Measurements from ENCODE around the gene LYST.

The LYST gene

DNA sequence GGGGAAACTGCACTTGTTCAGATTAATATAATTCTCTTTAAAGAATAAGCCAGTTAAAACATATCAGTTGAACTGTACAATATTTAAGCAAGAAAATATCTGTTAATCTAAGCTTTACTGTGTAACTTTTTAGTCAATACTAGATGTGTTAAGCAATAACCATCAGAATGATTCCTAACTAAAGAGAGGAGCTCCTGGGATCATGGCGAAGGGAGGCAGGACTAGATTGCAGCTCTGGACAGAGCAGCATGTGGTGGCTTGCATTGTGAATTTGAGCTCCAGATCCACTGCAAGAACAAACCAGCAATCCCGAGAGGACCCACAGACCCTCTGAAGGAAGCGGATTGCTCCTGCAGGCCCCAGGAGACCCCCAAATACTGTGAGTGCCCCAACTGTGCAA lies 21.9 kb downstream of the LYST start:
- no peak overlapping the region for H3K4me3 ChIP-seq
- TF ChIP-seq FOXP2 (optimal IDR thresholded peaks at IDR 0.05; ENCODE audit: control extremely low read depth, extremely low read length, insufficient read depth) (no peak), EZH2 (IDR thresholded peaks at IDR 0.05) (no peak), POLR2AphosphoS5 (IDR thresholded peaks at IDR 0.05; ENCODE audit: borderline replicate concordance, low read depth, low read length) (no peak)

DNA sequence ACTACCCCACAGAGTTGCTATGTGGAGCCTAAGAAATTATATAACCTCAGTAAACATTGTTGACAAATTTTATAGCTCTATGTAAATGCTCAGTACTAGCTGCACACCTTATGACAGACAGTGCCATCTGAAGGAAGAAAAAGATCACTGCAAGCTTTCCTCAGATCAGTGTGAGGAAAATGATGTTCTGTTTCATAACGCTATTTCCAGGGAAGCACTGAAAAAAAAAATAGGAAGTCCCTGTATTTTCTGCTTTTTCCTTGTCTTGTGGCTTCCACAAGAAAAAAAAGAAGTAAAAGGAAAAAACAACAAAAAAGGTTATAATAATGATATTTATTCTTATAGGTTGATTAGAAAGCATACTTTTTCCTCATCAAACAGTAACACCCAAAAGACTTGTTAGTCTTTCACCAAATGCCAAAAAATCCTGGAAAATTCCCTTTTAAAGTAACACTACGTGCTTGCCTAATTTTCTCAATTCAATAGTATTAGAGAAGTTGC lies 23.2 kb downstream of the LYST start:
- Histone ChIP-seq H3K36me3 (ENCODE audit: insufficient read depth, low read length) (no peaks in the 10 kb centered on the region), H3K27ac (no peak overlapping the region), H3K4me3 (no peak overlapping the region), H3K9me3 (ENCODE audit: low read depth, low read length) (no peaks in the 10 kb centered on the region), H3K9ac (ENCODE audit: insufficient read length) (no peak overlapping the region)
- DNase-seq (ENCODE audit: low read depth, low spot score), result peak; percentile 10
- TF ChIP-seq POLR2AphosphoS5 (IDR thresholded peaks at IDR 0.05; ENCODE audit: borderline replicate concordance, low read depth, low read length) (no peak), FOXP2 (optimal IDR thresholded peaks at IDR 0.05; ENCODE audit: control extremely low read depth, extremely low read length, insufficient read depth) (no peak), EZH2 (IDR thresholded peaks at IDR 0.05) (no peak)

More for the DNA sequence above, 21.9 kb downstream of the LYST start:
- Histone ChIP-seq H3K9ac (ENCODE audit: insufficient read length) (no peak overlapping the region), H3K36me3 (ENCODE audit: insufficient read depth, low read length) (no peaks in the 10 kb centered on the region), H3K9me3 (ENCODE audit: low read depth, low read length) (no peaks in the 10 kb centered on the region), H3K27ac (no peak overlapping the region)
- no peak for DNase-seq (ENCODE audit: low read depth, low spot score)

DNA sequence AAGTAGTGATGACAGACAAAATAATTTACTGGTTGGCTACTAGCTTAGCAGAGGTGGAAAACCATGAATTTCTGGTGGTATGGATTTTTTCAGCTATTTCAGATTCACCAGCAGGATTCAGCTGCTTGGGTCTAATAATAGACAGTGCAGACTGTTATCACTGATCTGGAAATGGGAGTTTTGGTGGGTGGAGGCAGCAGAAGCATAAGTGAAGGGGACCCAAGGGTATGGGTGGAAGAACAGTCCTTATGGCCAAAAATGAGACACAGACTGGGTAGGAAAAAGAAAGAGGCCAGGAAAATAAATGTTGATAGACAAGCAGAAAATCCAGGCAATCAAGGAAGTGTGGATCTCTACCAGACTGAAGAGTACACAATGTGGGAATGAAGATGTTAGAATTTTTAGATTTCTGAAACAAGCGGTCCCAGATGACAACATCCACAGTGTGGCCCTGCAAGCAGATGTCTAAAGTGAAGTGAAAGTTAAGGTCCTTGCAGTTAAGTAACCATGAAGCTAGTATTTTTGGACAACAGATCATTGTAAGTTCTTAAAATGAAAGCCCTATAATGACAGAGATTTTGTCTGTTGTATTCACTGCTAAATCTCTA lies 24.7 kb downstream of the LYST start:
- no peak overlapping the region for H3K9ac ChIP-seq (ENCODE audit: insufficient read length)
- no peak for TF ChIP-seq POLR2AphosphoS5 (IDR thresholded peaks at IDR 0.05; ENCODE audit: borderline replicate concordance, low read depth, low read length)
- TF ChIP-seq EZH2 (IDR thresholded peaks at IDR 0.05), result no peak
- no peak for TF ChIP-seq FOXP2 (optimal IDR thresholded peaks at IDR 0.05; ENCODE audit: control extremely low read depth, extremely low read length, insufficient read depth)
- no peaks in the 10 kb centered on the region for H3K9me3 ChIP-seq (ENCODE audit: low read depth, low read length)
- no peak overlapping the region for H3K27ac ChIP-seq
- DNase-seq (ENCODE audit: low read depth, low spot score), result no peak
- H3K36me3 ChIP-seq (ENCODE audit: insufficient read depth, low read length), result no peaks in the 10 kb centered on the region
- no peak overlapping the region for H3K4me3 ChIP-seq

DNA sequence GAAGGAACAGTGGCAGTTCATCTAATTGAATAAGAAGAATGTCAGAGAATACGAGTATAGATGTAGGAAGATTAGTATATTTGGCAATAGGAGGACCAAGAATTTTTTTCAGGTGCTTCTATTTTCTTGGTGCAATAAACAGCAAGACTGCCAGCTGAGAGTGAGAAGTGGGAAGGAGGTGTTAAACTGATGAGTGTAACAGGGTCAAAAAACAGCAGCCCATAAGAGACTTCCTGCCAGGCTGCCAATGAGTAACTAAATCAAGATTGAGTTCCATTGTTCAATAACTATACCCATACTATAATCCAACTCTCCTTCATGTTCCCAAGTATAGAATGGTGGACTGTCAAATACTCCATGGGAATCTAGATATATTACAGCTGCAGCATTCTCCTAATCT lies 28.7 kb downstream of the LYST start:
- DNase-seq (ENCODE audit: low read depth, low spot score), result no peak
- H3K9ac ChIP-seq (ENCODE audit: insufficient read length), result no peak overlapping the region
- H3K36me3 ChIP-seq (ENCODE audit: insufficient read depth, low read length), result no peaks in the 10 kb centered on the region
- TF ChIP-seq POLR2AphosphoS5 (IDR thresholded peaks at IDR 0.05; ENCODE audit: borderline replicate concordance, low read depth, low read length) (no peak), EZH2 (IDR thresholded peaks at IDR 0.05) (no peak), FOXP2 (optimal IDR thresholded peaks at IDR 0.05; ENCODE audit: control extremely low read depth, extremely low read length, insufficient read depth) (no peak)
- H3K4me3 ChIP-seq, result no peak overlapping the region
- no peaks in the 10 kb centered on the region for H3K9me3 ChIP-seq (ENCODE audit: low read depth, low read length)
- no peak overlapping the region for H3K27ac ChIP-seq

DNA sequence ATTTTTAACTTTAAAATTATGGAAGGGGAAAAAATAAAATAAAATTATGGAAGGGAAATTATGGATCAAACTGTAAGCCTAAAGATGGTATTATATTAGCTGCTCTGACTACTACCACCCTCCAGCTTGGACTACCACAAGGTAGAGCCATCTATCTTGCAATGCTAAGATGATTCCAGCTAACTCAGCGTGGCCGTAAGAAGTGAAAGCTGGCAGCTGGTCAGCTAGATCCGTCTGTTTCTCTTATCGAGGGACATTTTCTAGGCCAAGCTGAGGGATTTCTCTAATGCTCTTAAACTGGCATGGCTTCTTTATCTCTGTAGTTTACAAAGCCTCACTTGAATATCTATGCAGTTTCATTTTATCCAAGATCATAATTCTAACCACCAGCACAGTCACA lies 31.5 kb downstream of the LYST start:
- Histone ChIP-seq H3K36me3 (ENCODE audit: insufficient read depth, low read length) (no peaks in the 10 kb centered on the region), H3K4me3 (no peak overlapping the region), H3K27ac (no peak overlapping the region), H3K9me3 (ENCODE audit: low read depth, low read length) (no peaks in the 10 kb centered on the region), H3K9ac (ENCODE audit: insufficient read length) (no peak overlapping the region)
- DNase-seq (ENCODE audit: low read depth, low spot score), result no peak
- TF ChIP-seq FOXP2 (optimal IDR thresholded peaks at IDR 0.05; ENCODE audit: control extremely low read depth, extremely low read length, insufficient read depth) (no peak), POLR2AphosphoS5 (IDR thresholded peaks at IDR 0.05; ENCODE audit: borderline replicate concordance, low read depth, low read length) (no peak), EZH2 (IDR thresholded peaks at IDR 0.05) (no peak)

DNA sequence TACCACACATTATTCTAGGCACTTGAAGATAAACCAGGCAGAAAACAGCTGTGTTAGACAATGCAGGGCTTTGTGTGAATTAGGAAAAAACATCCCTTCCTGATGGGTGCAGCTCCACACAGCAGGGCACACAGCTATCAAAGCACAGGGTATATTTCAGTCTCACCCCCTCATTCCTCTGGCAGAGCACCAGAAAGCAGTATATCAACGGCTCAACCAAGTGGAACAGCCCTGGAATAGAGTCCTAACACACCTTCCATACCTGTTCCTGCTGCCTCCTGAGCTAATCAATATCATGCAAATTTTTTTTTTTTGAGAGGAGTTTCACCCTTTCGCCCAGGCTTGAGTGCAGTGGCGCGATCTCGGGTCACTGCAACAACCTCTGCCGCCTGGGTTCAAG lies 32.1 kb downstream of the LYST start:
- no peak for TF ChIP-seq POLR2AphosphoS5 (IDR thresholded peaks at IDR 0.05; ENCODE audit: borderline replicate concordance, low read depth, low read length)
- no peaks in the 10 kb centered on the region for H3K36me3 ChIP-seq (ENCODE audit: insufficient read depth, low read length)
- H3K27ac ChIP-seq, result no peak overlapping the region
- no peak for DNase-seq (ENCODE audit: low read depth, low spot score)
- no peaks in the 10 kb centered on the region for H3K9me3 ChIP-seq (ENCODE audit: low read depth, low read length)
- H3K9ac ChIP-seq (ENCODE audit: insufficient read length), result no peak overlapping the region
- H3K4me3 ChIP-seq, result no peak overlapping the region

DNA sequence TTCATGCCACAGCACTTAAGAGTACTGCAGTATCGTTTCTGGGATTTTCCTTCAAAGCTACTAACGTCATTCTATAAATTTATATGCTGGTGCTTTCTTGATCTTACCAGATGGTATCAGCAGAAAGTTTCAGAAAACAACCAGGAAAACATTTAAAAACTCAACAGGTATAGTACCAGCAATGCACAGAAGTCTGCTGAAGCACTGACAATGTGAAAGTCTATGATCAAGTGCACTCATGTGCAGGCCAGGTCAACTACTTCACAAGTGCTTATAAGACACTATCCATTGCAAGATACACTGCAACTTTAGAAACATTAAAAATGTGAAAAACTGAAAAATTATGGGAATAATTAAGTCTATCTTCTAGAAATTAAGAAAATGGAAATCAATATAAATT lies 34.7 kb downstream of the LYST start:
- H3K27ac ChIP-seq, result no peak overlapping the region
- no peaks in the 10 kb centered on the region for H3K9me3 ChIP-seq (ENCODE audit: low read depth, low read length)
- H3K4me3 ChIP-seq, result no peak overlapping the region
- no peak for DNase-seq (ENCODE audit: low read depth, low spot score)
- no peaks in the 10 kb centered on the region for H3K36me3 ChIP-seq (ENCODE audit: insufficient read depth, low read length)
- no peak overlapping the region for H3K9ac ChIP-seq (ENCODE audit: insufficient read length)
- TF ChIP-seq POLR2AphosphoS5 (IDR thresholded peaks at IDR 0.05; ENCODE audit: borderline replicate concordance, low read depth, low read length), result no peak
- no peak for TF ChIP-seq FOXP2 (optimal IDR thresholded peaks at IDR 0.05; ENCODE audit: control extremely low read depth, extremely low read length, insufficient read depth)
- no peak for TF ChIP-seq EZH2 (IDR thresholded peaks at IDR 0.05)

DNA sequence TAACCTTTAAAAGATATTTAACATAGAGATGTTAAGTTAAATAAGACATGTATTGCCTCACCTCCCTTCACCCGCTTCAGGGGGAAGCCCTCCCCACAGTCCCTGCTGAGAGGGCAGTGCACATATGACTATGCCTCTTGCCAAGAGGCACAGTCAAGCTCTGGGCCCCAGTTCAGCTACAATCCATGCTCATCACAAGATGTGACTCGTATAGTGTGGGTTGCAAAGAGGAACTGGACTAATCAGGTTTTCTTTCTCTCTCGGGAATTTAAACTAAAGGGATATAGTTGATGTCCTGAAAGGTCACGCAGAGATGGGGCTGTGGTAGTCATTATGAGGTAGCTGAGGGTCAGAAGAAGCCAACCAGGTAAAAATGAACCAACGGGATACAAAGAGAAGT lies 35.6 kb downstream of the LYST start:
- Histone ChIP-seq H3K27ac (no peak overlapping the region), H3K4me3 (no peak overlapping the region), H3K9ac (ENCODE audit: insufficient read length) (no peak overlapping the region), H3K9me3 (ENCODE audit: low read depth, low read length) (no peaks in the 10 kb centered on the region), H3K36me3 (ENCODE audit: insufficient read depth, low read length) (no peaks in the 10 kb centered on the region)
- no peak for DNase-seq (ENCODE audit: low read depth, low spot score)
- TF ChIP-seq POLR2AphosphoS5 (IDR thresholded peaks at IDR 0.05; ENCODE audit: borderline replicate concordance, low read depth, low read length), result no peak
- no peak for TF ChIP-seq EZH2 (IDR thresholded peaks at IDR 0.05)
- TF ChIP-seq FOXP2 (optimal IDR thresholded peaks at IDR 0.05; ENCODE audit: control extremely low read depth, extremely low read length, insufficient read depth), result no peak

All from SK-N-MC (cell line).